GM04503 (cell line): ENCODE measurements around the gene SGCB.
"Not testable (repeated sequence)": the region's sequence is repeated elsewhere in the genome, so short reads cannot be mapped to it uniquely, and the experiment has no call there.

Source experiments
- DNase-seq: peaks from one replicate; pipeline ENCODE4 v3.0.0-alpha.2; 2012; ENCODE audit warnings: low read depth

SGCB gene, protein sequence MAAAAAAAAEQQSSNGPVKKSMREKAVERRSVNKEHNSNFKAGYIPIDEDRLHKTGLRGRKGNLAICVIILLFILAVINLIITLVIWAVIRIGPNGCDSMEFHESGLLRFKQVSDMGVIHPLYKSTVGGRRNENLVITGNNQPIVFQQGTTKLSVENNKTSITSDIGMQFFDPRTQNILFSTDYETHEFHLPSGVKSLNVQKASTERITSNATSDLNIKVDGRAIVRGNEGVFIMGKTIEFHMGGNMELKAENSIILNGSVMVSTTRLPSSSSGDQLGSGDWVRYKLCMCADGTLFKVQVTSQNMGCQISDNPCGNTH

DNA sequence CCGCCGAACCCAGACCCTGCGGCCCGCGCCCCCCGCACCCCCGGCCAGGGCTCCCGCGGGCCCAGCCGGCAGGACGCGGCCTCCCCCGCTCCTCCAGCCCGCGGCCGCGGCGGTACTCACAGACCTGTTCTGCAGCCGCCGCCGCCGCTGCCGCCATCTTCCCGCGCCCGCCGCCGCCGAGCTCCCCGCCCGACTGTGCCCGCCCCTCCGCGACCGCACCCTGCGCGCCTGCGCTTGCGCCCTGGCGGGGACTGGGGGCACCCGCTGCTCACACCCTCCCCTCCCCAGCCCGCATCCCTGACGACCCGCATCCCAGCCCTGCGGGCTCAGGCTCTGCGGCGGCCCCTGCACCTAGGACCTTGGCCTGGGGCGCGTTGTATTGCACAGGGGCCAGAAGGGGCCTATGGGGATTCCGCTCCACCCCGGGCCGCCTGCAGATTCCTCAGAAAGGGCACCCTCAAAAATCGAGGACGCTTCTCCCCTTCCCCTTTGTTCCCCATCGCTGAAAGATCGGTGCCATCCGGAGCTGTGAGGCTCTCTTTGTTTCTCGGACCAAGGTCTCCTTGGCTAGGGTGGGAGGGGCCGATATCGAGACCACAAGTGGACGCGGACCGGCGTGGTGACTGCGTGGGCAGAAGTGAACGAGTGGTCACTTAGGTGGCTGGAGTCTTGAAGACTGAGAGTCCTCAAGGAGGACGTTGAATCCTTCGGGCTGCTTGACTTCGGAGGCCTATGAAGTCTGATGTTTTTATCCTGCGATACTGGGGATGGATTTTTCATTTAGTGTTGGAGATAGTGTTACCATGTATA, at the start of gene SGCB:
SGCB (minus strand) TSS at position 197 of the 810 bp plus-strand sequence; CDS start at position 157, 40 bp downstream.
- no peak for DNase-seq

DNA sequence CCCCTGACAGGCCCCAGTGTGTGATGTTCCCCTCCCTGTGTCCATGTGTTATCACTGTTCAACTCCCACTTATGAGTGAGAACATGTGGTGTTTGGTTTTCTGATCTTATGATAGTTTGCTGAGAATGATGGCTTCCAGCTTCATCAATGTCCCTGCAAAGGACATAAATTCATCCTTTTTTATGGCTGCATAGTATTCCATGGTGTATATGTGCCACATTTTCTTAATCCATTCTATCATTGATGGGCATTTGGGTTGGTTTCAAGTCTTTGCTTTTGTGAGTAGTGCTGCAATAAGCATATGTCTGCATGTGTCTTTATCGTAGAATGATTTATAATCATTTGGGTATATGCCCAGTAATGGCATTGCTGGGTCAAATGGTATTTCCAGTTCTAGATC, 48.3 kb upstream of the SGCB start:
- not testable (repeated sequence) for DNase-seq

DNA sequence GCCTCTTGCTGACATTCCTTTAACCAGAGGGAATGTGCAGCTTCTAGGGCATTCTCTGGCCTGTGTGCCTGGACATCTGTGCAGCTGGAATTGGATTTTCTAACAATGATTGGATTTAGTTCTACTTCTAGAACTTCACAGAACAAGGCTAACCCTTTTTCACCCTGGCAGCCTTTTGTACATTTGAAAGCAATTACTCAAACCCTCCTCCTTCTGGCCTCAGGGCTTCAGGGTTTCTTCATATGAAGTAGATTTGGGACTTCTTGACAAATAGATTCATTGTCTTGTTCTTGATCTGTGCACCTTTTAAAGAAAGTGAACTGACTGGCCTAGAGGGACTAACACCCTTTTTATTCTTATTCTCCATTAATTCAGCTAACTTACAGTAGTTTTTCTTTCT, 43.1 kb upstream of the SGCB start:
- DNase-seq, result no peak

DNA sequence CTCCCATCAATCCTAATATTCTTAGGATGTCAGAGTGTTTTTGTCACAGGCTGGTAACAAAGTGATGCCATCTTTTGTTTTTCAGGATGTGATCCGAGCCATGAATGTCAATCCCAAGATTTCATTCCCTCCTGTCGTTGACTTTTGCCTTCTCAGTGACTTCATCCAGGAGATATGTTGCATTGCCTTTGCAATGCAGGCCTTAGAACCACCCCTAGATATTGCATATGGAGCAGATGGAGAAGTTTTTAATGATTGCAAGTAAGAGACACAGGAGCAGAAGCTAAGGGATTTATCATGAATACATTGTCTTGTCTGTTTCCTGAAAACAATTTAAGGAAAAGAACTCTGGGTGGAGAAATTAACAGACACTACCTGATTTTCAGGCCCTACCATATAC, 41.6 kb upstream of the SGCB start:
- DNase-seq, result no peak

DNA sequence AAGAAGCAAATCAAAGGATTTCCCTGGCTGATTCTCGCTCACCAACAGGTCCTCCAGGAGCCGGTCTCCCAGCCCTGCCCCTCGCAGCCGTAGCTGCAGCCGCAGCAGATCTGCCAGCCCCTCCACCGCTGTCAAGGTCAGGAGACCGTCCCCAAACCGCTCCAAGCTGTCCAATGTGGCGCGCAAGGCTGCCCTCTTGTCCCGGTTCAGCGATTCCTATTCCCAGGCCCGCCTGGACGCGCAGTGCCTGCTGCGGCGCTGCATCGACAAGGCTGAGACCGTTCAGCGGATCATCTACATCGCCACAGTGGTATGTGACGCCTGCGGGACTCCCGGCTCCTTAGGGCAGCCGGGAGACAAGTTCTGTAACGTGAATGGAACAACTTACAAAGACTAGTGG, 38.6 kb upstream of the SGCB start:
- DNase-seq, result no peak

DNA sequence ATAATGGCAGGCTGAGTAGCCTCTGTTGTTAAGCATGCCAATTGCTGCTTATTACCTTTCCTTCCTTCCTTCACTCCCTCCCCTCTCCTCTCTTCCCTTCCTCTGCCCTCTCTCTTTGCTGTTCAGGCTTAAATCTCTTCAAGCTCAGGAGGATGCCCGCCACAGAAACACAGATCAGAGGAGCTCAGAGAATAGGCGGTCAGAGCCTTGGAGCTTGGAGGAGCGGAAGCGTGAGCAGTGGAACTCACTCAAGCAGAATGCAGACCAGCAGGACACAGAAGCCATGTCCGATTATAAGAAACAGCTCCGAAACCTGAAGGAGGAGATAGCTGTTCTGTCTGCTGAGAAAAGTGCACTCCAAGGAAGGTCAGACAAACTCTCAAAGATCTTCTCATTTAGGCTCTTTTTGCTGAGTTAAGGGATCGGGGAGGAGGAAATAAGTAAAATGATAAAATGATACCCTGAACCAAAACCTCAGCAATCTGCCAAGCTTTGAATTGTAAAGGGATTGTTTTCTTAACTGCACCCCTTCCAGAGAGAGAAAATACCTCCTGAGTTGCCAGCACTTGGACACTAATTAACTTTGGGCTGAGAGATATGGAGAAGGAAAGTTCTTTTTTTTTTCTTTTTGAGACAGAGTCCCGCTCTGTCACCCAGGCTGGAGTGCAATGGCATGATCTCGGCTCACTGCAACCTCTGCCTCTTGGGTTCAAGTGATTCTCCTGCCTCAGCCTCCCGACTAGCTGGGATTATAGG, 33.9 kb upstream of the SGCB start:
- DNase-seq, result no peak

DNA sequence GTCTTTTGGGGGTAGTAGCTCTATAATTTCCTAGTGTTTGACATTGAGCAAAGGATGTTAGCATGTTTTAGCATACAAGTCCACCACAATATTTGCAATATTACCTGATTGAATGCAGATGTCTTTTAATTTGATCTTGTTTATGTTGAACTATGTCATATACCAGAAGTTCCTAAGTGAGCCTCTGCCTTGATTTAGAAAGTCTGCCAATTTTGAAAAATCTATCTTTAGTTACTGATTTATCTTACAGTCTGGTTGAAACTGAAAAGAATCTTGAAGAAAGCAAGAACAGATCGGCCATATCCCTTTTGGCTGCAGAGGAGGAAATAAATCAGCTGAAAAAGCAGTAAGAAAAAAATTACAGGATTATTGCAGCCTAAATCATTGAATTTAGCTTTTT, 31.5 kb upstream of the SGCB start:
- no peak for DNase-seq

DNA sequence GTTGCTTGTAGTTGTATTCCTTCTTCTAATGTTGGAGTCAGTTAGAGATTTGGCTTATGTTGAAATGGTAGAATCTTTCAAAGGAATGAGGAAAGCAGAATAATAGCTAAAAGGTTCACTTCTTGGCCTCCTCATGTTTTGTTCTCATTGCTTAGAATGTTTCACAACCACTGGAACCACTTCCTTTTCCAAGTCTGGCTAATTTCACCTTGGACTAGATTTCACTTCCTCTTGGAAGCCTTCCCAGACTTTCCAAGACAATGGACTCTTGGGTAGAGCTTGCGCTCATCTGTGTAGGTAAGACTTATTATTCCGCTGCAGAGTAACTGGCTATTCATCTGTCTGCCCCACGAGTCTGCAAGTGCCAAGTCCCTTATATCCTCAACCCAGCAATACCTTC, 21.3 kb upstream of the SGCB start:
- DNase-seq, result peak; percentile 45

DNA sequence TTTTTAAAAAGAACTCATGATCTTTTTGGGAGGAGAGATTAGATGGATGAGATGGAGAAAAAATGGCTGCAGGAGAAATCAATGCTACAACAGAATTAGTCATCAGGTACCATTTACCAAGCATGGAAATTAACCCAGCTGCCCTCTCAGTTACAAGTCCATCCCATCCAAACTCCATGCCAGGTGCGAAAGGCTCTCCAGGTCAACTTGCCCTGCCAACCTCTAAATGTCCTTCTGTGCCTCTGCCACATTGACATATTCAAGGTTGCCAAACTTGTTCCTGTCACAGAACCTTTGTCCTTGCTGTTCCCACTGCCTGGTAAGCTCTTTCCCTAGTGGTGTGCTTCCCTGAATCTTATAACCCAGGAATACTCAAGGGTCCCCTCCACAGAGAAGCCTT, 20.2 kb upstream of the SGCB start:
- no peak for DNase-seq

DNA sequence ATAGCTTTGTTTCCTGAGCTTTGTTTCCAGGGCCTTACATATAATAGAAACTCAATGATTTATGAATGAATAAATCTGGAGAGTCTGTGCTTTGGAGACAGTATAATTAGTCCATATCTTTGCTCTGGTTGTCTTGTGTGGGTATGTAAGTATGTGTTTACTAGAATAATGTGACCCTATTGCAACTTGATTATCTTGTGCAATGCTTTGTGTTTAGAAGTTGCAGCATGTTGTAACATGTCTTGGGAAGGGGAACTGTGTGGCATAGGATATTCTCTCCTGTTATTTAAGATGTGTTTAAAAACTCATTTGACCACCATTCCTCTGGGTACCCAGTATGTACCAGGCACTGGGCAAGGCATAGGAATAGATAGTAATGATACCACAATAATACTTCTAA, 19.1 kb upstream of the SGCB start:
- no peak for DNase-seq

DNA sequence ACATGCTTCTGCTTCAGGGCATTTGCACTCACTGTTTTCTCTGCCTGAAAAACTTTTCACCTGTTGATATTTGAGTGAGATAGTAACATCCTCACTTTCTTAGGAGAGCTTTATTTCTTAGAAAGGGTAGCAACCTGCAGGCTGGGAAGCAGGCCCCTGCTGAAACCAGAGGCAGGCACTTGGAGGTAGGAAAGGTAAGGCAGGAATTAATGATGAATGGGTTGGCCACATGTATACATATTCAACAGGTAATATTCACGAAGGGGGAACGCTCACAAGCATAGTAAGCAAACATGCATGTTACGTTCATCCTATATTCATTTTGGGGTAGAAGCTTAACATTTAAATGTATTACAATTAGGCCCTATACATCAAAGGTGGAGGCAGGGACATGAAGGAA, 16.2 kb upstream of the SGCB start:
- DNase-seq, result no peak

DNA sequence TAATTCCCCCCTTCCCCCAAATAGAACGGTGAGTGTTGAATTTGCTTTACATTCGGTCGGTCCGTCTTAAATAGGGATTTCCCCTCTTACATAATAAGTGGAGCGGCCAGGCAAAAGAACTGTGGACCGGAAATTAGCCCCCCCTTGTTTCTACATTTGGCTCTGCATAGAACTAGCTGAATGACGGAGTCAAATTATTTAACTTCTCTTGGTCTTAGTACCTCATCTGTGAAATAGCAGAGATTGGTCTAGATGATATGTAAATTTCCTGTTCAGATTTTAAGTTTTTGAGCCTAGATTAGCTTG, 14.3 kb upstream of the SGCB start:
- no peak for DNase-seq

DNA sequence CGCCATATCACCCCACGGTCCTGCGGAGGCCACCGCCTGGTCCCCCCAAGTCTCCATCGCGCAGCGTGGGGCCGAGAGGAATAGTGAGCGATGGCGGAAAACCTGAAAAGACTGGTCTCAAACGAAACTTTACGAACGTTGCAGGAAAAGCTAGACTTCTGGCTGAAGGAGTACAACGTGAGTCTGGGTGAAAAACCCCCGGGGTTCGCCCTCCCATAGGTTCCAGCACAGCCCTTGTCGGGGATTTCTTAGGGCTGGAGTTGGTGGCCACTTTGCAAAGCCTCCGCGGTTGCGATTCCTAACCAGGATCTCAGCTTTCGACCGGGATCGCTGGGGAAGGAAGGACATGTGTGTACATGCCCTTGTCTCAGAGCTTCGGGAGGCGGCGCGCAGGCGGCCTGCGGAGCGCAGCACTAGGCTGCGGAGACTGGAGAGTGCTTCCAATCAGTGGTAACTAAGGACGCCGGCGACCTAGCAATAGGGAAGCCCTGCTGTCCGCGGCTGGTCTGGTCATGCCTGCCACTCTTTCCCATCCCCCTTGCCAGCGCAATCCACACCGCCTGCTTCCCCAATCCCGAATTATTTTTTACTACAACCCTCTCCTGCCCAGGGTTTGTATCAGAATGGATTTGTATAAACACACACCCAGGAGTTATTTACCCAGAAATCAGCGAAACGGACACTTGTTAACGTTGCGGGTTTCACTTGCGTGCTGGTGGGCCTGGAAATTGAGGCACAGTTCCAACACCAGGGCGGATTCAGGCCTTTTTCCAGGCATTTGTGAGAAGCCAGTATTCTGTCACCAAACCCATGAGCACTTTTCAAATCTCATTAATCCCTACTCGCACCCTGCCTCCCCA, 13.7 kb upstream of the SGCB start:
- peak; percentile 67 for DNase-seq

DNA sequence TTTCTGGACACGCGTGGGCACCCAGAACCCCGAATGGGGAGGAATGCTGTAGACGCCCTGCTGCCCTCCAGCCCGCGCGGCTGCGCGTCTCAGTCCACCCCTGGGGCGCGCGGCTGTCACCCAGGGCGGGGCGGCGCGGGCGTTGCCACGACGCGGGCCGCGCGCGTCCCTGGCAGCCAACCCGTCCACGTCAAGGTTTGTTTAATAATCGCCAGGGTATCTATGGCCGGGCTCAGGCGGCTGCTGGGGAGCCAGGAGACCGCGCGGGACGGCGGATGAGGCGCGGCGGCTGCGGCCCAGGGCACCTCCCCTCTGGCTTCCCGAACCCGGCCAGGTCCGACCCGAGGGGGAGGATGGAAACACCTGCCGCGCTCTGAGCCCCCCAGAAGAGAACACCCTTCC, 13.1 kb upstream of the SGCB start, which contains the start of gene SPATA18:
SPATA18 (plus strand) TSS at position 92 of the 402 bp plus-strand sequence. CDS start 401 bp downstream, outside the sequence.
- DNase-seq, result no peak

DNA sequence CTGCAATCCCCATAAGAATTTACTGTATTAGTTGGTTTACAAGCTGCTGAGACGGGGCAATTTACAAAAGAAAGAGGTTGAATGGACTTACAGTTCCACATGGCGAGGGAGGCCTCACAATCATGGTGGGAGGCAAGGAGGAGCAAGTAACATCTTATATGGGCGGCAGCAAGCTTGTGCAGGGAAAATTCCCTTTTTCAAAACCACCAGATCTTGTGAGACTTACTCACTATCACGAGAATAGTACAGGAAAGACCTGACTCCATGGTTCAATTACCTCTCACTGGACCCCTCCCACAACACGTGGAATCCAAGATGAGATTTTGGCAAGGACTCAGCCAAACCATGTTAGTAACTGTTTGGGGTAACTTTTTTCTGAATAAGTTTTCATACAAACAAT, 11.2 kb upstream of the SGCB start:
- DNase-seq, result no peak

DNA sequence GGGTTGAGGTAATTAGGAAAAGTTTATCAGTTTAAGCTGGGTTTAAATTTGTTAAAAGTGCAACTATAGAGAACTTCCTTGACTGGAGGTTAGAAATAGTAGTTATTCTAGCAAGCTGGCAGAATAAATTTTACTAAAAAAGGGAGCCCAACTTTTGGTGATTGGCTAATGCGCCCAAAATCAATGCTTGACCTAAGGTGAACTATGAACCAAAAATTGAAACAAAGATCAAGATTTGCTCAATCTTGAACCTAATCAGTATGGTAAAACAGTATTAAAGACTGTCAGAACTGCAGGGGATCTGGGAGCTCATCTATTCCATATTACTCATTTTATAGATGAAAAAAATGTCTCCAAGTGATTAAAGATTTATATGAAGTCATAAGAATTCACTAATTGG, 6.9 kb upstream of the SGCB start:
- no peak for DNase-seq

DNA sequence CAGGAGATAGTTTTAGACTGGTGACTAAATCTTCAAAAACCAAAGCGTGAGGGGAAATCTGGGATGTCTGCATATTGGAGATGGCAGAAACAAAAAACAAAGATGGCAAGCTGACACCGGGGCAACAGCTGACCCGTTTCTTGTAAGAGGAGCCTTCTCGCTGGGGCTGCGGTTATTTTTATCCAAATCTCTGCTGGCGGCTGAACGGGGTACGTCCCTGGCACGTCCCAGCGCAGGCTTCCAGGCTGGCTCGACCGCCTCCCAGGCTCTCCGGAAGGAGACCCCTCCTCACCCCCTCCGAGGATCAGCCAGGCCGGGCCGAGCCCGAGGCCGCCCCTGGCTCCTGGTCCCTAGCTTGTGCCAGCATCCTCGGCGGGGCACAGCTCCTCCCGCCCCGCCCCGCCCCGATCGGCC, 403 bp downstream of the SGCB start:
- DNase-seq, result no peak

DNA sequence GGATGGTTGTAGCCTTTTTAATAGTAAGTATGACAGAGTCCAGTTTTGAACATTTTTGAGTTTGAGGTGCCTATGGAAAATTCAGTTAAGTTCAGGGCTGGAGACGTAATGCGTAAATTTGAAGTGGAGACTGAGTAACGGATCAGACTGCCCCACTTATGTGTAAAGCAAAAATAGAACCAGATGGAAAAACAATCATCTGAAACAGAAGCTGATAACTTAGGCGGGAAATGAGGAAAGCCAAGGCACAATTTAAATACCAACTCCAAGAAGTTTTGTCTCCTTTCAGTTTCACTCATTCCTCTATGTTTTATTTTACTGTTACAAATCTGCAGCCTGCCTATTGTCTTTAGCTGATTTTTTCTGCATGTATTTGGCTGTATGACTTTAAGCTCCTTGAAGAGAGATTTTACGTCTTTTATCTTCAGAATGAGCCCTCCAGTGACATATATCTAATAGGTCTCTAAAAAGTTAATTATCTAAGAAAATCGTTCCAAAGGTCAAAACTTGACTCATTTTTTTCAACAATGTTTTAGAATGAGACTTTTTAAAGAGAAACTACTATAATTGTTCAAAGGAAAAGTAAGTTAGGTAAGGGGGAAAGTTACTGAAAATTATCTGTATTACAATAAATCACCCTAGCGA, 1.1 kb downstream of the SGCB start:
- DNase-seq, result no peak

DNA sequence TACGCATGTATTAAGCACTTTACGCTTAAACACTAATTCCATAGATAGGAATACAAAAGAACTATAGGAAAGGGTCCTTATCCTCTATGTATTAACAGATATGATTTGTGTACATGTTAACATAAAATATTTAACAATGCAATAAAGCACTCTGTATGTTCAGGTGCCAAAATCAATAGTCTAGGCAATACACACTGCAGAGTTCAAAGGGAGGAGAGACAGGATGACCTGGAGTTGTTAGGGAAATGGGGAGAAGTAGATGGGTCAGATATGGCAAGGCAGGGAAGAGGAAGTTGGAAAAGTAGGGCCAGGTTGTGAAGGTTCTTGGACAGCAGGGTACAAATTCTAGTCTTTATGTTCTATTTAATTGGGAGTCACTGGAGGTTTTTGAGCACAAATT, 2.9 kb downstream of the SGCB start:
- no peak for DNase-seq

DNA sequence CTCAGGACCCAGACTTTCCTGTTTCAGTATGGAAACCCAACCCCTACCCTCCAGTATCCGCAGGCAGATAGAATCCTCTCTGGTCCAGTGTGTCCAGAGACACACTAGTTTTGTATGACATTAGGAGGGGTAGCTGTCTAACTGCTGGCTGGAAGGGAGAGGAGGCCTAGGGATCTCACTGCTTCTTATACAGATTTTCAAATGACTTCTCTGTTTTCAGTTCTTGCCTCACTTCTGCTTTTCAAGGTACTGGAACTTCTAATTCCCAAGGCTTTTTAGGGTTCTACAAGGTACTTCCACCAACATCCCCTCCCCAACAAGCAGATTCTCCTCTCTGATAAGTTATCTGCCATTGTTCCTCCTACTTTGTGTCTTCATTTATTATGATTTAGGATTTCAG, 6.1 kb downstream of the SGCB start:
- DNase-seq, result no peak

DNA sequence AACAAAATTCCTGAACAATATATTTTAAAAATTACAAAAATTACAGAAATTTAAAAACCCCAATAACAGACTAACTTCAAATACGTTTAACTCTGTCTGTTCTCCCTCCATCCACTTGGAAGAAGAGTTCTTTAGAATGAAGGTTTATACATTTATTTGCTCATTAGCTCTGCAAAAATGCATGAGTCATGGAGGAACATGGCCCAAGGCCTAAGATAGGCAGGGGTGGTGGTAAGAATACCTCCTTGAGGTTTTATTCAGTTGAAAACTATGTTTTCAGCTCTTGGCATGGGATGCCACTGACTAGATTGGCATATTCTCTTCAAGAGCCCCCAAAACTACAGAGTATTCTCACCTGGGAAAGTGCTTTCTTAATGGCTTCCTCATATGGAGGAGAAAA, 9.1 kb downstream of the SGCB start:
- no peak for DNase-seq
